Measurements from ENCODE around the gene CACNG3.

DNA sequence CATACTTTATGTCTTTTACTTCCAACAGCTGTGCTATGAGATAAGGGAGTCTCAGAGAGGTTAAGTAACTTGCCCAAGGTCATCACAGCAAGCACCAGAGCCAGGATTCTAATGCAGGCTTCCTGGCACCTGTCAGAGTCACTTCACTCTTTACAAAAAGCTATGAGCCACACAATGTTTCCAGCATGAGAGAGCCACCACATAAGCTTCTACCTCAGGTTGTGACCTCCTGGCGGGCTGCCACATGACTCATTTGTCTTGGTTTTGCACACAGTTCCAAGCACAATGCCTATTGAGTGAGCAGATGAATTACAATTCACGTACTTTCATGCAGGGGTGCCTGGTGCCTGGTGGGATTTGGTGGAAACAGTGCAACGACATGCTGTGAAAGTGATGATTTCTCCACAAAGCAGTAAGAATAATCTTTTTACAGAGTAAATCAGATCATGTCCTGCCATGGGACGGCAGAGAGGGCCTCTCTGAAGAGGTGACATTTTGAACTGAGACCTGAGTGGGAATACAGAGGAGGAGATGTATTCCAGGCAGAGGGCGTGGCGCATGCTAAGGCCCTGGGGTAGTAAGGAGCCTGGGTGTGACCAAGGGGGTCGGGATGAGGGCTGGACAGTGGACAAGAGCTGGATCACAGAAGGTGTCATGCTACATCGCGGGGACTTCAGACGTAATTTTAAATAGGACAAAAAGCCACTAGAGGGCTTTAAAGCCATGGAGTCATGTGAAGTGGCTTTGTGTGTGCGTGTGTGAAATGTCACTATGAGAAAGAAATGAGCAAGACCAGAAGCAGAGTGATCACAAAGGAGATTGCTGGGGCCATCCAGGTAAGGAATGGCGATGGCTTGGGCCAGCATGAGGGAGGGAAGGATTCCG is 53.4 kb downstream of the CACNG3 start:
- TF ChIP-seq, protein P1, sequence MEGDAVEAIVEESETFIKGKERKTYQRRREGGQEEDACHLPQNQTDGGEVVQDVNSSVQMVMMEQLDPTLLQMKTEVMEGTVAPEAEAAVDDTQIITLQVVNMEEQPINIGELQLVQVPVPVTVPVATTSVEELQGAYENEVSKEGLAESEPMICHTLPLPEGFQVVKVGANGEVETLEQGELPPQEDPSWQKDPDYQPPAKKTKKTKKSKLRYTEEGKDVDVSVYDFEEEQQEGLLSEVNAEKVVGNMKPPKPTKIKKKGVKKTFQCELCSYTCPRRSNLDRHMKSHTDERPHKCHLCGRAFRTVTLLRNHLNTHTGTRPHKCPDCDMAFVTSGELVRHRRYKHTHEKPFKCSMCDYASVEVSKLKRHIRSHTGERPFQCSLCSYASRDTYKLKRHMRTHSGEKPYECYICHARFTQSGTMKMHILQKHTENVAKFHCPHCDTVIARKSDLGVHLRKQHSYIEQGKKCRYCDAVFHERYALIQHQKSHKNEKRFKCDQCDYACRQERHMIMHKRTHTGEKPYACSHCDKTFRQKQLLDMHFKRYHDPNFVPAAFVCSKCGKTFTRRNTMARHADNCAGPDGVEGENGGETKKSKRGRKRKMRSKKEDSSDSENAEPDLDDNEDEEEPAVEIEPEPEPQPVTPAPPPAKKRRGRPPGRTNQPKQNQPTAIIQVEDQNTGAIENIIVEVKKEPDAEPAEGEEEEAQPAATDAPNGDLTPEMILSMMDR (IDR thresholded peaks at IDR 0.05; ENCODE audit: low read depth, low read length) = no peak
- TF ChIP-seq POLR2A (IDR thresholded peaks at IDR 0.05; ENCODE audit: extremely low read depth, insufficient read length) = no peak

Measured in NB4 (cell line).